Osteoblast (primary cell): ENCODE results near the gene TYR. TPM values are rescaled to one million over a fixed set of nuclear protein-coding genes. Genes with fewer than 3 reads are reported as not detected.

Experiments
- DNase-seq: peaks from one replicate; pipeline ENCODE4 v3.0.0; 2011; ENCODE audit warnings: low spot score, mixed read lengths; ENCODE audit not compliant: insufficient read length; ENCODE audit errors: missing footprints
- H2AFZ ChIP-seq: 2 replicates; pipeline ENCODE4 v1.6.0; 2011; ENCODE audit warnings: mild to moderate bottlenecking, low read length
- H3K27ac ChIP-seq: 2 replicates; pipeline ENCODE4 v1.5.1; 2011; ENCODE audit warnings: mild to moderate bottlenecking, low read depth, low read length, moderate library complexity
- H3K27me3 ChIP-seq: 2 replicates; pipeline ENCODE4 v1.6.0; 2012; ENCODE audit warnings: mild to moderate bottlenecking, control low read depth, inconsistent platforms, low read length, moderate library complexity; ENCODE audit not compliant: insufficient read depth
- H3K36me3 ChIP-seq: 2 replicates; pipeline ENCODE4 v1.5.1; 2011; ENCODE audit warnings: mild to moderate bottlenecking, low read length, control low read depth, moderate library complexity; ENCODE audit not compliant: insufficient read depth
- H3K4me1 ChIP-seq: 2 replicates; pipeline ENCODE4 v1.5.1; 2011; ENCODE audit warnings: mild to moderate bottlenecking, low read length, control low read depth, moderate library complexity; ENCODE audit not compliant: insufficient read depth
- H3K4me2 ChIP-seq: 2 replicates; pipeline ENCODE4 v1.6.0; 2011; ENCODE audit warnings: mild to moderate bottlenecking, low read length; ENCODE audit not compliant: insufficient read depth
- H3K4me3 ChIP-seq: fragments of 200-600 bp; sonication (generic); 3 replicates; pipeline ENCODE4 v1.5.1; 2012; ENCODE audit warnings: mild to moderate bottlenecking, low read length, inconsistent platforms; ENCODE audit not compliant: insufficient read depth
- H3K79me2 ChIP-seq: 2 replicates; pipeline ENCODE4 v1.6.0; 2012; ENCODE audit warnings: mild to moderate bottlenecking, low read length, control low read depth, inconsistent platforms; ENCODE audit not compliant: insufficient read depth
- H3K9me3 ChIP-seq: 2 replicates; pipeline ENCODE4 v1.5.1; 2011; ENCODE audit warnings: low read depth, low read length, control low read depth
- H4K20me1 ChIP-seq: 2 replicates; pipeline ENCODE4 v1.6.0; 2012; ENCODE audit warnings: mild to moderate bottlenecking, low read length, control low read depth; ENCODE audit not compliant: insufficient read depth
- CTCF ChIP-seq: IDR thresholded peaks from 2 replicates; pipeline ENCODE4 v1.5.1; 2011; ENCODE audit warnings: mild to moderate bottlenecking, low read depth, low read length, moderate library complexity; ENCODE audit errors: extremely low read depth
- total RNA-seq: library from RNA; depleted of rRNA; stranded (reverse); fragments of >200 nt; gene quantifications from 2 replicates; pipeline ENCODE4 v1.2.3, GENCODE V29; 2012

Gene TYR
- not detected in 2 replicates for total RNA-seq

- no peak within 1 kb of the TSS for H3K4me2 ChIP-seq
- no peak within 1 kb of the TSS for H2AFZ ChIP-seq
- no peaks in the 10 kb centered on the region for H3K4me1 ChIP-seq
- H3K4me3 ChIP-seq, result no peak within 1 kb of the TSS
- DNase-seq, result no peak
- no peaks in the 10 kb centered on the region for H3K36me3 ChIP-seq
- H3K79me2 ChIP-seq, result no peaks in the 10 kb centered on the region
- no peaks in the 10 kb centered on the region for H3K9me3 ChIP-seq
- TF ChIP-seq CTCF, result no peak
- no peak within 1 kb of the TSS for H3K27ac ChIP-seq
- H3K27me3 ChIP-seq, result no peaks in the 10 kb centered on the region
- H4K20me1 ChIP-seq, result no peaks in the 10 kb centered on the region
These were observed at the start of gene TYR for GRCh38 chr11:89177691-89178231. TYR (plus strand) TSS chr11:89177875; CDS start chr11:89177954, 79 bp downstream.

- Histone ChIP-seq H3K4me1 (no peaks in the 10 kb centered on the region), H3K4me2 (no peak overlapping the region), H3K4me3 (no peak overlapping the region), H3K36me3 (no peaks in the 10 kb centered on the region), H4K20me1 (no peaks in the 10 kb centered on the region), H3K9me3 (no peaks in the 10 kb centered on the region), H3K27me3 (no peaks in the 10 kb centered on the region), H3K79me2 (no peaks in the 10 kb centered on the region), H3K27ac (no peak overlapping the region), H2AFZ (no peak overlapping the region)
- no peak for DNase-seq
- no peak for TF ChIP-seq CTCF
These were observed 41.1 kb upstream of the TYR start for GRCh38 chr11:89136606-89137005.

GRCh38 chr11:89147229-89147628 is 30.4 kb upstream of the TYR start:
- H3K36me3 ChIP-seq, result no peaks in the 10 kb centered on the region
- no peak overlapping the region for H2AFZ ChIP-seq
- no peak for DNase-seq
- no peaks in the 10 kb centered on the region for H3K27me3 ChIP-seq
- TF ChIP-seq CTCF, result no peak
- H3K4me1 ChIP-seq, result no peaks in the 10 kb centered on the region
- no peaks in the 10 kb centered on the region for H3K9me3 ChIP-seq
- no peaks in the 10 kb centered on the region for H4K20me1 ChIP-seq
- H3K27ac ChIP-seq, result no peak overlapping the region
- no peak overlapping the region for H3K4me2 ChIP-seq
- H3K4me3 ChIP-seq, result no peak overlapping the region
- no peaks in the 10 kb centered on the region for H3K79me2 ChIP-seq

GRCh38 chr11:89159974-89160373 is 17.7 kb upstream of the TYR start:
- H2AFZ ChIP-seq, result no peak overlapping the region
- no peaks in the 10 kb centered on the region for H3K9me3 ChIP-seq
- no peaks in the 10 kb centered on the region for H3K36me3 ChIP-seq
- H3K4me3 ChIP-seq, result no peak overlapping the region
- no peaks in the 10 kb centered on the region for H4K20me1 ChIP-seq
- H3K27ac ChIP-seq, result no peak overlapping the region
- no peak for DNase-seq
- H3K27me3 ChIP-seq, result no peaks in the 10 kb centered on the region
- H3K4me1 ChIP-seq, result no peaks in the 10 kb centered on the region
- no peak overlapping the region for H3K4me2 ChIP-seq
- H3K79me2 ChIP-seq, result no peaks in the 10 kb centered on the region
- no peak for TF ChIP-seq CTCF
